CD4-positive, alpha-beta T cell treated with Interferon gamma for 1 hour (primary cell): ENCODE measurements around the gene OTOL1.
"Not testable (repeated sequence)": the region's sequence is repeated elsewhere in the genome, so short reads cannot be mapped to it uniquely, and the experiment has no call there.

Source experiments
- DNase-seq: peaks from one replicate; pipeline ENCODE4 v3.0.0-alpha.2; 2020

The OTOL1 gene

DNA sequence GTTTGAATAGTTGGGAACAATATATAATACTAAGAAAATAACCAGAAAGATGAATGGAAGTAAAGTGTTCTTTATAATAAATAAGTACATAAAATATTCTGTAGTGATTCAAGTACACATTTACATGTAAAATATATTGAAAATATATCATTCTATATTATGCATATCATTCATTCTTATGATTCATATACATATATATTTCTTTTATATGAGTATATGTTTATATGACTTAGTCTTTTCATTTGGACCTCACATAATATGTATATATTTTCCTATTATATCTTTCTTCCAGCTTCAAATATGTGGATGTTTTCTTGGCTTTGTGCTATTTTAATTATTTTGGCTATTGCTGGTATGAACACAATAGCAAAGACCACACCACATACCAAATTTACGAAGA is at the start of gene OTOL1:
TSS of gene OTOL1 (plus strand) at position 301 of the 400 bp plus-strand sequence. CDS start at position 301, 0 bp downstream.
- no peak for DNase-seq

DNA sequence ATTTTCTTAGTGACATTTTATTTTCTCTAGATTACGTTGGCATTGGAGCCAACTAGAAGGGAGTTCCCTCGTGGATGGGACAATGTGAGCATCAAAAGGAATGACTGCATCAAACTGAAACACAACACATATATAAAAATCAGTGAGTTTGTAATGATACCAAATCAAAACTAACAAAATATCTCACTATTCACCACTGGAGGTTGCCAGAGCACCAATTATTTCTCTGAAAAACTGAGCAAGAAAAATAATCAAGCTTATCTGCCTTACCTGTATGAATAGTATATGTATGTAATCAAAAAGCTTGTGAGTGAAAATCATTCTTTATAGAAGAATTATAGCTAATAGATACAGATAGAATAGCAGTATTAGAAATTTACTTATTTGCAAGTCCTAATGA is 46.8 kb upstream of the OTOL1 start:
- no peak for DNase-seq

DNA sequence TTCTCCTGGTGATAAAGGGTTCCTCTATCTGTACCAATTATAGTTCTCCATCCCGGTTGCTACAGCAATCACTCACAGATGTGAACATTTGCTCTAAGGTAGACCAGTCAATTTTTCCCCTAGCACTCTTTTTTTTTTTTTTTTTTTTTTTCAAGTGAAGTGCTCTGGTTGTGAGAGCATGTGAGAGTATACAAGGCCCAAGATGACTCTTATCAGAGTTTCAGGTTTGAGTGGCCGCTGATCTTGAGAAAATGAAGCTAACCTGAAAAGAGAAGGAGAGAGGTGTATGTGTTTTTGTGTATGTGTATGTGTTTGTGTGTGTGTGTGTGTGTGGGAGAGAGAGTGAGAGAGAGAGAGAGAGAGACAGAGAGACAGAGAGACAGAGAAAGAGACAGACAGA is 44.4 kb upstream of the OTOL1 start:
- no peak for DNase-seq

DNA sequence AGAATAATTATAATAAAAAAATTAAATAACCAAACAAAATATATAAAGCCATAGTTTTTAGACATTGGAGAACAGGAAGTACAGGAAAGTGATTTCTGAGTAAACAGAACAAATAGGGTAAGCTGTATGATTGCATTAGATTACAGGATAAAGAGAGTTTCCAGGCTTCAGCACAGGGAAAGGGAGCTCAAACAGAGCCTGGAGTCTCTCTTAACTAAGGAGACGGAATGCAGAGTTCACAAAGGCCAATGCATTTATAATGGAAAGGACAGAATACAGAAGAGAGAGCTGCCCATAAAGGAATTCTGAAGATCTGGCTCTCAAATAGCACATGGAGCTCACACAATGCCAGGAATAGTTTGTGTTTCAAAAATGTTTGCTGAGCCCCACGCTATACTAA is 42.0 kb upstream of the OTOL1 start:
- no peak for DNase-seq

DNA sequence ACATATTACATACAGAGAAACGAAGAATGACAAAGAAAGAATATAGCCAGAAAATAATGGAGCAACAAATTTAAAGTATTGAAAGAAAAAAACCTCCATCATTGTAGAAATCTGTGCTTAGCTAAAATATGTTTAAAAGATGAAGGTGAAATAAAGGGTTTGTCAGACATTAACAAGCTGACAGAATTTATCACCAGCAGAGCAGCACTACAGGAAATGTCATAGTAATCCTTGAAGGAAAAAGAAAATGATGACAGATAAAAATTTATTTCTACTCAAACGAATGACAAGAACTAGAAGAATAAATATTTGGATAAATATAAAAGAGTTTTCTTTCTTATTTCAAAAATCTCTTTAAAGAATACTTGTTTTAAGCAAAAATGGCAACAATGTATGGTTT is 40.6 kb upstream of the OTOL1 start:
- DNase-seq = no peak

DNA sequence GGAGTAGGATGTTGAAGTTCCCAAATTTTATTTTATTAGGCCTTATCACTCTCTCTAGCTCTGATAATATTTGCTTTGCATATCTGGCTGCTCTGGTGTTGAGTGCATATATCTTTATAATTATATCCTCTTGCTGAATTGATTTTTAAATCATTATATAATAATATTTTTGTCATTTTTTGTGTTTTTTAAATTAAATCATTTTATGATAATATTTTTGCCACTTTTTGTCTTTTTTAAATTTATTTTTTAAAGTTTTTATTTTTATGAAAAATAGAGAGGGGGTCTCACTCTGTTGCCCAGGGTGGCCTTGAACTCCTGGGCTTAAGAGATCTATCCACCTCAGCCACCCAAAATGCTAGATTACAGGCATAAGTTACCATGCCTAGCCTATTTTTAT is 34.5 kb upstream of the OTOL1 start:
- no peak for DNase-seq

DNA sequence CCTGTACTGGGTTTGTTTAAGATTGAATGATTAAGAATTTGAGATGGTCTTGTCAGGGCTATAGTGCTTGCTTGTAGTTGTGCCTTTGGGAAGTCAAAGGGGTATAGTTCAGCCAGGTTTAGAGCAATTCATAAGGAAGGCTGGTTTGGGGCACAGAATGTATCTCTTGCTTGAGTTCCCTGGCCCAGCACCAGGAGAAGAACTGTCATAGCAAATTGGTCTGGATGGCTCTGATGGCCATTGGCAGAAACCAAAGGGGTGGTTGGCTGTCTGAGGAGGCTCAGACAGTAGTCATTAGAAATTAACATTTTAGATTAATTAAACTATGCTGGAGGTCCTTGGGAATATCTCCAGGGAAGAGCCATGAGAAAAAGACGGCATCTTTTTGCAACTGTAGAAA is 25.4 kb upstream of the OTOL1 start:
- no peak for DNase-seq

DNA sequence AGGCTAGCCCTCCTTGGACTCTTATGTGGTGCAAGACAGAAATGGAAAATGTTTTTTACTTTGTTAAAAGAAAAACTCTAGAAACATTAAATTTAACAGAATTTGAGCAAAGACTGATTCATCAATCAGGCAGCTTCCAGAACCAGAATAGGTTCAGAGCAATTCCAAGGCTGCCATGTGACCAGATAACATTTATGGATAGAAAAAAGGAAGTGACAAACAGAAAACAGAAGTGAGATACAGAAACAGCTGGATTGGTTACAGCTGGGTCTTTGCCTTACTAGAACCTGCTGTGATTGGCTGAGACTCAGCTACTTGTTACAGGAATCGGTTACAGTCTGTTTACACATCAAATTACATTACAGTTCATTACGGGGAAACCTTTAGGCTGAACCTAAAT is 22.5 kb upstream of the OTOL1 start:
- DNase-seq = no peak

DNA sequence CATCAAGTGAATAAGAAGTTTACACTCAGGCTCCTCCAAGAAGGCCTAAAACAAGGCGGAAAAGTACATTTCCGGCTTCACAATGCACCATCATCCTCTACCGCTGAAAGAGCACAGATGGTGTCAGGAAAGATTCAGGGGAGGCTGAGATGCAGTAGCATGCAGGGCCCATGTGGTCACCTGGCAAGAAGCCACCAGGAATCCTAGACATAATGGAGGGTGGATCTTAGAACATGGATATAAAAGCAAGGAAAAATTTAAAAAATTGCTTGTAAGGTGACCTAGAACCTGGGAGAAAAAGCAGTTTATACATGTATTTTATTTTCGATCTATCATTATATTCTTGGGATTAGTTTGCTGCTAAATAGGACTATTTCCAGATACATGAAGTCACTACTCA is 21.9 kb upstream of the OTOL1 start:
- no peak for DNase-seq

DNA sequence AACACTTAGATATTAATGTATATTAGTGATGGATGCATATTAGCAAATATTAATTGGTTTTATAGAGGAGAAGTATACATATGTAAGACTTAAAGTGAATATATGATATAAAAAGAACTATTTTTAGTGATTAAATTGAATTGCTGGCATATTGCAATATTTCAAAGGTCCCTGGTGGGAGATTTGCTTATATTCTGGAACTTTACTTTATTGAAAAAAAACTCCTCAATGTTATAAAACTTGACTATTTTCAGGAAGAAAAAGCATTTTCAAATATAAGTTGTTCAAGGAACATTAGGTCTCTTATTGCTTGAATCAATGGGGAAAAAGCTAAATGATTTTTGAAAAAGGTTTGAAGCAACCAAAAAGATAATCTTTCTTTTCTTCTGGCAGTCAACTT is 21.4 kb upstream of the OTOL1 start:
- DNase-seq = no peak

DNA sequence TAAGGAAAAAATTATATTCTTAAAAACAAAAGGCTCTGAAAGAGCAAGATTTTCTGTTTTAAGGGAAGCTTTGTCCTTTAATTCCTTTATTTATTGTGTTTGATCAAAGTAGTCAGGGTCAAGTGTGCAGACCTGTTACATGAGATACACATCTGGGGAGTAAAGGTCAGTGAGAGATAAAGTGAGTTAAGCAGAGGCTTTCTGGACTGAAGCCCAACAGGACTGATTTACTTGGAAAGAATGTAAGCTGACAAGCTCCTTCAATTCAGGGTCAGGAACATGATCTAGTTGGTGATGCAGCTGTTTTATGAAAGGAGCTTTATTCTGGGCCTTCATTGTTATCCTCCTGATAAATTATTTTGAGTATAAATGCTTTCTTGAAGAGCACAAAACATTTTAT is 20.7 kb upstream of the OTOL1 start:
- no peak for DNase-seq

DNA sequence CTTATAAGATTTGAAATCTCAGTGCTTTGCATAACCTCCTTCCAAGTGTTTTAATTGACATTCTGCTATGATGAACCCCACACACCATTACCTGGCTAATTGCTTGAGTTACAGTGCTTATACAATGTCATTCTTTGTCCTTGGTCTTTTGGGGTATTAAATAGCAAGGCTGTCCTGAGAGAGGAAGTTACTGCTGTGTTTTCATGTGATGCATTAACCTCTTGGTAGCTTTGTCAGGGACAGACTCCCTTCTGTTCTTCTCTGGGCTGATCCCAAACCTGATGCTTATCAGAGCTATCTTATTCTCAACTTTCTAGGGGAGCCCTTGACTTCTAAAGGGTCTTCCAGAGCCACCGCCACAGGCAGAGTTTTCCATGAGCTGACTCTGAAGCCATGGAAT is 12.4 kb upstream of the OTOL1 start:
- DNase-seq = no peak

DNA sequence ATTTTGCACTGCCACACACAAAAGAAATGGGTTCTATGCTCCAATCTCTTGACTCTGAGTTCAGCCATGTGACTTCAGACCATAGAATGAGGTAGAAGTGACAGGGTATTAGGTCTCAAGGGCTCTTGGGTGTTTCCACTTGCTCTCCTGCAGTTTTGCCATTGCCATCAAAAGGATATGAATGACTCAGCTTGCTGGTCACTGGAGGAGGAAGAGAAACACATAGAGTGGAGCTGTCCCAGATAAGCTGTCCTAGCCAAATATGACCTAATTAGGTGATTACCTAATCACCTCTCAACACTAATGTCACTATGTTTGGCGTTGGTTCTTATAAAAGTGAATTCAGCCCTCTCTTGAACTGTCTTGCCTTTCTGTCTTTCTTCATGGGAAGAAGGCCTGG is 8.3 kb upstream of the OTOL1 start:
- DNase-seq = not testable (repeated sequence)

DNA sequence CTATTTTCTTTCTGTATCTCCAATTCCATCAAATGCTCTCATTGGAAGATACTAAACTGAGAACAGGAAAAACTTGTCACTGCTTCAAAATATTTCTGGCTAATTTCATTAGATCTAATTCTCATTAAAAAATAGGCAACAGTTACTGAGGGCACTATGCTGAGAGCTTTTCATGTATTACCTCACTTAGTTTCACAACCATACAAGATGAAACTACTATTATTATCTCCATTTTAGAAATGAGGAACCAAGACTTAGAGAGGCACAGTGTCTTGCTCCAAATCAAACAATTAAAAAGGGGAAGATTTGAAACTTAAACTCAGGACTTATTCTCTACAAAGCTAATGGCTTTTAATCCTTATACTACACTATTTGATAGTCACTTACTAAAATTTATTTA is 7.2 kb upstream of the OTOL1 start:
- no peak for DNase-seq

DNA sequence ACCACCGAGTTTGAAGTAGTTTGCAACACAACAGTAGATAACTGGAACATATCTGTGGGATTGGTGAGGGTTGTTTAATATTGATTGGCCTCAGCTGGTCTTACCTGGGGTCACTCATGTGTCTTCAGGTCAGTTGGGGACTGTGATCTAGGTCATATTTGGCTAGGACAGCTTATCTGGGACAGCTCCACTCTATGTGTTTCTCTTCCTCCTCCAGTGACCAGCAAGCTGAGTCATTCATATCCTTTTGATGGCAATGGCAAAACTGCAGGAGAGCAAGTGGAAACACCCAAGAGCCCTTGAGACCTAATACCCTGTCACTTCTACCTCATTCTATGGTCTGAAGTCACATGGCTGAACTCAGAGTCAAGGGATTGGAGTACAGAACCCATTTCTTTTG is 5.8 kb upstream of the OTOL1 start:
- not testable (repeated sequence) for DNase-seq

DNA sequence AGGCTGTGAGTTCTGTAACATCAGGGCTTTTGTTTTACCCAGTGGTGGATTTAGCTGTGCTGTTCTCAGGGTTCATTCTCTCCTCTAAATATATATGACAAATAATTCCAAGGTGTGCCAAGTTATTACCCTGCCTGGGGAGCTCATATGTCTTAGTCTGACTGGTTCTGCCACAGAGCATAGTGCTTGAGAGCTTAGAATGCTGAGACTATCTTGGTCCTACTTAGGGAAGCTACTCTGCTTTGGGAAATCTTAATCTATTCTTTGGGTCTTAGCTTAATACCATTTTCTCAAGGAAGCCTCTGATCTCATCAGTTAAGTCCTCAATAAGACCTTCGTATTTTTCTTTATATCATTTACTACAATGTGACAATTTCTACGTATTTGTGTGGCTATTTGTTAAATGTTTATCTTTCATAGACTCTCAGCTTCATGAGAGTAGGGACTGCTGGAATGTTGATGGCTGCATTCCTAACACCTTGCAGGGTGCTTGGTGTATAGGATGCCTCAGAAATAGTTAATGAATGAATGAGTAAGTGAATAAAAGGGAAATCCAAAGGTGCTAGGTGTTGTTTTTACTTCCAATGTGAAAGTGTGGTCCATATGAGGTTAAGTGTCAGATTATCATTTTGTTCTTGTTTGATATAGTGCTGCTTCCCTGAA is 1.8 kb downstream of the OTOL1 start:
- DNase-seq = no peak

DNA sequence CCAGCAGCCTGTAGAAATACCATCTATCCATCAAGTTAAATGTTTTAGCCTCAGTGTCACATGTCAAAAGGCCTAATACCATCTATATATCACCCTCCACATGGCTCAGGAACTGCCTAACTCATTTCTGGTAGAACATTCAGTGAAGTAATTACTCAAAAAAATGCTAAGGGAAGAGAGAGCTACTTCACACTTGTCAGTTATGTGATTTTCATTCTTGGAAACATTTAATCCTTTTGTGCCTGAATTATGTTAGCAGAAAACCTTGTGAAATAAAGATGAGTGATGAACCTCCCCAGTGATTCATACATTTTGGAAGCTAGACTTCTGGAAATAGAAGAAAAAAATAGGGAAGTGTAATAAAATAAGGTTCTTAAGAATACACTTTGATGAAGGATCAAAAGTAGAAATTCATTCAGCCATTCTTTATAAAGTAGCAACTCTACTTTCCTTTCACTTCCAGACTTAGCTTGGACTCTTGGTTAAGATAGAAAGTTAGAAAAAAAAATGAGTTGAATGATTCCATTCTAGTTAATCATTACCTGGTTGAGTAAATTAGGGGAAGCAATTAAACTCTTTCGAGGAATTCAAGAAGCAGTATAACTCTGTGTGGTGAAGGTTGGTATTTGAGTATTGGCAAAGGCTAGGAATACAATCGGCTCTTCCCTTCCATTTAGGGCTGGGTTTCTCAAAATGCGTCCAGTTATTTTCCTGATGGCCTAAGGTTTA is 3.6 kb downstream of the OTOL1 start:
- no peak for DNase-seq

DNA sequence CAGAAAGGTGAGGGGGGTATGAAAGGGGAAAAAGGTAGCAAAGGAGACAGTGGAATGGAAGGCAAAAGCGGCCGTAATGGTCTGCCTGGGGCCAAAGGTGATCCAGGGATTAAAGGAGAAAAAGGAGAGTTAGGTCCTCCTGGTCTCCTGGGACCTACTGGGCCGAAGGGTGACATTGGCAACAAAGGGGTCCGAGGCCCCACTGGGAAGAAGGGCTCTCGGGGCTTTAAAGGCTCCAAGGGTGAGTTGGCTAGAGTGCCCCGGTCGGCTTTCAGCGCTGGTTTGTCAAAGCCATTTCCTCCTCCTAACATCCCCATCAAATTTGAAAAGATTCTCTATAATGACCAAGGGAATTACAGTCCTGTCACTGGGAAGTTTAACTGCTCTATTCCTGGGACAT is 6.7 kb downstream of the OTOL1 start:
- no peak for DNase-seq

DNA sequence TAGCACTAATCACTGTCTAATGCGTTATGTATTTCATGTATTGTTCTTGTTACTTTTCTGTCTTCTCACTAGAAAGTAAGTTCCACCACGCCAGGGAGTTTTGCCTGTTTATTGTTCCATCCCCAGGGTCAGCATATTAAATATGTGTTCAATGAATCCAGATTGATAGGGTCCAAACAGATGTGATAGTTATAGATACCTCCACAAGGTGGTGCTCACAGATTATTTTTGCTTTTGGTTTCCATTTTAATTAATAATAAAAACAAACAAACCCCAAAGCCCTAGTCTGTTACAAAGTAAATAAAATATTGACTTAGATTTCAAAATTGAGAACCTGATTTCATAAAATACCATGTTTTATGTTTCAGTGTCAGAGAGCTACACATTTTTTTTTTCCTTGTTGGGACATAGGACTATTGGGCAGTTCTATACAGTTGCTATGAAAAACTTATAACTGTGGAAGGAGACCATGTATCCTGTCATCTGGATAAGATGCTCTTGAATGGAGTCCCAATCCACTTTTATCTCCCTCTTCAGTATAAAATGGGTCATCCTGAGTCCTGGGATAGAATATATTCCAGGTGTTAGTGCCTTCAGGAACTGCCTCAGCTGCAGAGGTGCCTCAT is 12.4 kb downstream of the OTOL1 start:
- DNase-seq = no peak

DNA sequence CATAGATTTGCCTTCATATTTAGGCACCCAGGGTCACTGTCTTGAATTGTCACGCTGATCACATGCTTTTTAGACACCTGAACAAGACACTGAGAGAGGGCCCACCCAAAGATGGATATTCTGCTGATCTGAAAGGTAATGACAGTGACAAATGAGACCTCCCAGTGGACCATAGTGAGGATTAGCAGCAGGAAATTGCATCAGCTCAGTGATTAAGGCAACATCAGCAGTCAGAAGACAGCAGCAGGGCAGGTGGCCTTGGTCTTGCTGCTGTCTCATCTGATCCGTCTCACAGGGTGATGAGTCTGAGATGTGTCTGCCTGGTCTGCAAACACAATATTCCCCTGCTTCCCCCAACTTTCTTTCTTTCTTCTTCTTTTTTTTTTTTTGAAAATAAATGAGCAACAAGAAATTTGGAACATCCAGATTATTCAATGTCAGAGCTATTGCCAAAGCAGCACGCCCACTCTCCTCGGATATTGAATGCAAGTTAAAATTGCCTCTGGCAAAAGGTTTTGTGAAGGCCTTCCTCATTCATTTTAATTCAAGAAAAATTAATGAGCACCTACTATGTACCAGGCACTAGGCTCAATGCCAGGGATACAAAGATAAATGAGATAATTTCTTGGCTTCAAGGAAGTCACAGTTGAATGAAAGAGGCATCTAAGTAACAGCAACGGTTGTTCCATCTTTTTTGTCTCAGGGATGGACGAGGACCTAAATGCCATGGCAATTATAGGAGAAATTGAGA is 14.1 kb downstream of the OTOL1 start:
- DNase-seq = no peak

DNA sequence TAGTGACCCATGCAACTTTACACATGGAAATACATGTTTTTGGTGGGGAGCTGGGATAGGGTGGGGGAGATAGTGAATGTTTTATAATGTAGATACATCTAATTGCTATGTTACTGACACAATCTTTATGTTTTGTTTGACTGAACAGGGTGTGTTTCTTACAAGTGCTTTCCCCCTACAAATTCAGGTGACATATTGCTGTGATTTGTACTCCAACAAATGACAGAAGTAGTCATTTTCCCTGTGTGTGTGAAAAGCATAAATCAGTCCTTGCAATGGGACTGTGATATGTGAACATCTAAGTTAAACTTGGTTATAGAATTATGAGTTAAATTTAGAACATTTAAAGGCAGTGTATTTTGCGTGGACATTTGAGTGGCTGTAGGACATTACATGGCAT is 27.3 kb downstream of the OTOL1 start:
- DNase-seq = no peak

DNA sequence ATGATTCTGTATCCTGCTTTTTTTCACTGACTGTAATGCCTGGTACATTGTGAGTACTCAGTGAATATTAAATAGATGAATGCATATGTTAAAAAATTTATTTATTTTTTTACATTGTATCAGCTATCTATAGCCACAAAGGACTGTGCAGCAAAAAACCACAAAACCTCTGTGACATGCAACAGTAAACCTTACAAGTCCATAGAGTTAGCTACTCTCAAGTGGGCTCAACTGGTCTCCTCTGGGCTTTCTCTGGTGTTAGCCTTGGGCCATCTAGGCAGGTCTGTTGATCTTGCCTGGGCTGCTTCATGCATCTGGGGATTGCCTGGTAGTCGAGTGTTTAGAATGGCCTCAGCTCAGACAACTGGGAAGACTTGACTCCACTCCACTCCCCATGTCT is 35.3 kb downstream of the OTOL1 start:
- no peak for DNase-seq

DNA sequence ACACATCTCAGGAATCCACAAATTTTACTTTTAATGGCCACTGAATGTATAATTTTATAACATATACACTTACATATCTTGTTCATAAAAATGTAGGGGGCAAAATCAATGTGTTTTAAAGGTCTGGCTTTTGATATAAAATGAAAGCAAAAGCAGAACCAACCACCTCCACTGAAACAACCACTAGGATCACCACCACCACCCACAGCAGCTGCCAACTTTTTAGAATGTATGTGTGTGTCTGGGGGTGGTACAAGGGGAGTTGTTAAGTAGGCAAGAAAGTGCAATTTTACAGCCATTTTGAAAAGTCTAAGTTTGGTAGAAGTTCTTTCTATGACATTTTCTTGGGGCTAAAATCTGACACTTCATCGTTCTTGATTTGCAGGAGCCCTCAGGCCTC is 44.0 kb downstream of the OTOL1 start:
- no peak for DNase-seq

DNA sequence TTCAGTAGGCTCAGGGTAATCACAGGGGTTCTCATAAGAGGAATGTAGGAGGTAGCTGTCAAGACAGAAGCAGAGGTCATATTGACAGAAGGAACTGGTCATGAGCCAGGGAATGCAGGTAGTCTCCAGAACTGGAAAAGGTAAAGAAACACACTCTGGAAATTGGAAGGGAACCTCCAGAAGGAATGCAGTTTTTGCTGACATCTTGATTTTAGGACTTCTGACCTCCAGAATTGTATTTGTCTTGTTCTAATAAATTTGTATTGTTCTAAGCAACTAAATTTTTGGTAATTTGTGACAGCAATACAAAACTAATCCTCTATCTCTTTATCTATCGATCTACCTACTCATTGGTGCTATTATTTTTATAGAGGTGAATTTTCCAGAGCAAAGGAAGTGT is 49.2 kb downstream of the OTOL1 start:
- no peak for DNase-seq
